ENCODE data around the gene LRP1B.
A peak's percentile ranks its signal among the peaks of the same experiment; 100 is the strongest.
"Not testable (repeated sequence)": the region's sequence is repeated elsewhere in the genome, so short reads cannot be mapped to it uniquely, and the experiment has no call there.

LRP1B gene

GRCh38 chr2:140972724-140973123 is 1158.1 kb downstream of the LRP1B start:
- no peak for DNase-seq

GRCh38 chr2:140964324-140964723 is 1166.5 kb downstream of the LRP1B start:
- not testable (repeated sequence) for DNase-seq

- DNase-seq: no peak
These were observed 1180.9 kb downstream of the LRP1B start for GRCh38 chr2:140949932-140950331.

- DNase-seq: no peak
These were observed 1183.6 kb downstream of the LRP1B start for GRCh38 chr2:140947236-140947635.

DNA sequence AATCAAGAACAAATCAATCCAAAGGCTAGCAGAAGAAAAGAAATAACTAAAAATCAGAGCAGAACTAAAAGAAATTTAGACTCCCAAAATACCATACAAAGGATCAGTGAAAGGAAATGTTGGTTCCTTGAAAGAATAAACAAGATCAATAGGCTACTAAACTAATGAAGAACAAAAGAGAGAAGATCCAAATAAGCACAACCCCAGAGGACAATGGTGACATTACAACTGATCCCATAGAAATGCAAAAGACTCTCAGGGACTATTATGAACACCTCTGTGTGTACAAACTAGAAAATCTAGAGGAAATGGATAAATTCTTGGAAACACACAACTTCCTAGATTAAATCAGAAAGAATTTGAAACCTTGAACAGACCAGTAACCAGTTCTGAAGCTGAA is 1186.9 kb downstream of the LRP1B start:
- DNase-seq: no peak

DNA sequence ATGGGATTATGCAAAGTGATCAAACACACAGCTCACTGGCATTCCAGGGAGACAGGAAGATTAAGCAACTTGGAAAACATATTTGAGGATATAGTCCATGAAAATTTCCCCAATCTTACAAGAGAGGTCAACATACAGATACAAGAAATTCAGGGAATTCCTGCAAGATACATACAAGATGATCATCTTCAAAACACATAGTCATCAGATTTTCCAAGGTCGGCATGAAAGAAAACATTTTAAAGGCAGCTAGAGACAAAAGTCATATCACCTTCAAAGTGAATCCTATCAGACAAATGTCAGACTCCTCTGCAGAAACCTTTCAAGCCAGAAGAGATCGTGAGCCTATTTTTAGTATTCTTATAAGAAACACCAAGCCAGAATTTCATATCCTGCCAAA is 1188.5 kb downstream of the LRP1B start:
- no peak for DNase-seq

- DNase-seq: peak; percentile 27
These were observed 1201.0 kb downstream of the LRP1B start for GRCh38 chr2:140929849-140930248.

GRCh38 chr2:140918426-140918825 is 1212.4 kb downstream of the LRP1B start:
- no peak for DNase-seq

DNA sequence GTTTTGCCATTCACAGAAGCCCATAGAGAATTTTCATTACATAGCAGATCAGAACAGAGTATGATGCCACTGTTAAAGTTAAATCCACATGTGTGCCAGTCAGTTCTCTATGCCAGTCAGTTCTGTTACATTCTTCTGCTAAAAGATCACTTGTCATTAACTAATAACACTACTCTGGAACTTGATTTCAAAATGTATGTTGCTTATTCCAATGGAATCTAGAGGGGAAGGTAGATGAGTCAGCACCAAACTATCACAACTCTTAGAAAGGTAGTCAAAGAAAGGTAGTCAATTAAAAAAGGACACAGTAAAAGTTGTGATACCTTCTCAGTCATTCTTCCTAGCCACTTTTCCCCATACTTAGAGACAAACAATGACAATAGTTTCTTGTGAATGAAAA is 1214.4 kb downstream of the LRP1B start:
- DNase-seq: no peak

DNA sequence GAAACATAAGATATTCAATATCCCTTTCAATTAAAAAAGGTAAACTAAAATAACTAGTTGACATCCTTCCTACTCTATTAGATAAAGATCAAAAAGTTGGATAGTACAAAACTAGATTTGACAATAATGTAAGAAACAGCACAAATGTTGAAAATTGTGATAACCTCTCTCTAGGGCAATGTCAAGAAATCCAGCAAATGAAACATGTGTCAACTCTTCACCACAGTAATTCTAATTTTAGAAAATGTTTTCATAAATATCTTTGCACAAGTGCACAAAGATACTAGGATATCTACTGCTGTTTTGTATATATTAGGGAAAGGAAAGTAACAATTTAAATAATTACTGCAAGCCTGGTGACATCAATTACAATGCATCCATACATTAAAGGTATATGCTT is 1220.1 kb downstream of the LRP1B start:
- no peak for DNase-seq

DNA sequence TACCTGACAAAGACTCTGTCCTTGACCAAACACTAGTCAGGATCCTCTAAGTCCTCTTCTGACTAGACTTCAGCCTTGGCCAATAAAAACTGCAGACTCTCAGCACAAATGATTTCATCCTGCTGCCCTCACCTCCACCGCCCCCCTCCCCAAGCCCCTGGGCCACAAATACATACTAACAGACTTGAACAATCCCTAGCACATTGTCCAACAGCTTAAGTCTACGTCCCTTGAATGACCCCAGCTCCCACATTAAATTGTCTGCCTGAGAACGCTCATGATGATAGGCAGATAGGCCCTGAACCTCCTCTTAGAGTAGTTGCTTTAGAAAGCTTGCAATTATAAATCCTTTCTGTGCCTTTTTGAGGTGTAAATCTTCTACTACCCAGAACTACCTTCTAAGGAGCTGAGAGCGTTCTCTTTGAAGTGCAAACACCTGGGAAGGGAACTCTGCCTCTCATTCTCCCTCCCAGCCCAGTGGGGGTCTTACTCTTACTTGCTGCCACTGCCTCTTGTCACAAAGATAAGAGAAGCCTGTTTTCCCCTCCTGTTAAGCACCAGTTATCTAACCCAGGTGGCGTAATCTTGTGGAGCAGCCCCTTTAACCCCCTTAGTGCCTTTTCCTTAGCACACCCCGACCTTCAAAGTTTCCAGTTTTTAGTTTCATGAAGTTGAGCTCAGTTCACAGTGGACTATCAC is 1225.6 kb downstream of the LRP1B start:
- DNase-seq: no peak

DNA sequence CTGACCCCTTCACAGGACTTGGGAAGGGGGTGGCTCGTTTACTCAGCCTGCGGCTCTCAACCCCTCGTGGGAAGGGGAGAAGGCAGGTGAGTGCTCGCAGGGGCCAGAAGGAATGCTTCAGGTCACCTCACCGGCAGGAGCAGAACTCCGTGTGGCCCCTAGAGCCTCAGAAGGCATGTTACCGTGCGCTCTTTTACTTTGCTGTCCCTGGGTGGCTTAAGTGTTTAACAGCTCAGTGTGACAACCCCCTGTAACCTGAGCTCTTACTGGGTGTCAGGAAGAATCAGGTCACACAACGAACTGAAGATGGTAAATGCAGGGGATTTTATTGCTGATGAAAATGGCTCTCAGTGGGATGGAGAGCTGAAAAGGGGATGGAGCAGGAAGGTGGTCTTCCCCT is 1235.4 kb downstream of the LRP1B start:
- no peak for DNase-seq

GRCh38 chr2:140893685-140894084 is 1237.1 kb downstream of the LRP1B start:
- DNase-seq: no peak

DNA sequence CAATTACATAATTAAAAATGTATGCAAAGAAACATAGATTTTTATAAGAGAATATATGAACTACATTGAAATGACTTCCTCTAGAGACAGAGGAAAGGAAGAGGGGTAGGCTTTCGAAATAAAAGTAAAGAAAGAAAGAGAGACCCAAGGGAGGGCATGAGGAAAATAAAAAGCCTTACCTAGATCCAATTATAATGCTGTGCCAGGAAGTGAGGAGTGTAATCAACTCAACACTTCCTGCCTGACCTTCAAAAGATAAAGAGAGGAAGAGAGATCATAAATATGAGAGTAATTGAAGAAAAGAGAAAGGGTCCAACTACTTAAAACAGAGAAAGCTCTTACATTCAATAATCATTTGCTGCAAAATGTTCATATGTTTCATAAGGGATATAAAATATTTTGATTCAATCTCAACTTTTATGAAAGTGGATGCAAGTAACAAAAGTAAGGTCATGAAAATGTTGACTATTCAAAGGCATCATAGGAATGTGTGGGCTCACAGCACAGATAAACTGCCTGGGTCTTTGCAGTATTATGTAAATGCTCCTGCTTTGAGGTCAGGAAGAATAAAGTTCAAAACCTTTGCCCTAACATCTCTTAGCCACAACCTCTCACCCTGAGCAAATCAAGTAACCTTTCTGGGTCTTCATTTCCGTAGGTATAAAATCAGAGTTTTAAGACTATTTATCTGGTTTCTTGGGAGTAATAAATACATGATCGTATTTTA is 1237.7 kb downstream of the LRP1B start:
- no peak for DNase-seq

DNA sequence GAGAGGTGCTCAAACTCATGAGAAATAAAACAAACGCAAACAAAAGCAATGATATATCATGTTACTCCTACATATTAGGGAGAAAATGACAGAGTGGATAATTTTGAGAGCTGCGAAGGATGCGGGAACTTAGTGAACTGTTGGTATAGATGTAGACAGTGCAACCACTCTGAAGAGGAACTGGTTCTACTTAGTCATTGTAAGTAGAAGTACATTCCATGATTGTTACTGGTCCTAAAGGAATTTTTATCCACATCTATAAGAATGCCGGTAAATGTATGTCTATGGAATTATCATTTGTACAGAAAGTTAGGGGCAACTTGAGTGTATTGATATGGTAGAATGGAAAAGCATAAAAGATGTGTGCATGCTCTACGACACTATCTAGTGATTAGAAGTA is 1238.4 kb downstream of the LRP1B start:
- no peak for DNase-seq

- no peak for DNase-seq
These were observed 1239.1 kb downstream of the LRP1B start for GRCh38 chr2:140891614-140892212.

DNA sequence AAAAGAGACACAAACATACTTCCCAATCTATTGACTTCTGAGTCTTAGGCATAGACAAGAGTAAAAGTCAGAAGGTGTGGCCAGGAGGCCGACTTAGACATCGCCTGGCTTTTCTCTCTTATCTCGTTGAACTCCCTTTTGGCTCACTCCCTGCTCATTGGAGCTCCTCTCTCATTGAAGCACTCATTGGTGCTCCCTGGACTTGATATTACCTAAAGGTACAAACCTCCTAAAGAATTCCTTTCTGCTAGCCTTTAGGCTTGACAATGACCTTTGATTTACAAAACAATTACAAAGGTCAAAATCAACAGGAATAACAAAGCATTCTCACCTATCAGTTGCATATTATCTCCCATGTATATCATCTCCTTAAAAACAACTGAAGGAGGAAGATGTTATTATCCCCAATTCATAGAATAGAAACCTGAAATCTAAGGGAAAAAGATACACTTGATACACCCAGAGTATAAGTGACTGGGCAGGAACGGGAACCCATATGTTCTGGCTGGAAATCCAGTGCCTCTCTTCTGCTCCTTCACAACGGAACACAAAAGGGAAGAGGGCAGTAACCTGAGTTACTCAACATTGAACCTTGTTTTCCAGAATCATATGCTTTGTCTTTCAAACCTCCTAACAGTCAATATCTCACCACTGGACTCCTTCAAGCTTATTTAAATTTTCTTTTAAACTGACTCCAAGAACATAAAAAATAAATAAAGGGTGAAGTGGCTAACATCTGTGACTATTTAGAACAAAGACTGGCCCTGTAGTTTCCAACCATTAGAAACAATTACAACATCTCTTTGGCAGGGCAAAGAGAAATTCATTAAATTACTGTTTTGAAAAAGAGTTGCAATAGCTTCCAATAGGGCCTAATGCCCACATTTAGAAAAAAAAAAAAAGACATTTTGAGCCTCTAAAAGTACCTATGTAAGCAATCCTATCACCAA is 1247.9 kb downstream of the LRP1B start:
- DNase-seq: no peak

GRCh38 chr2:140880573-140880972 is 1250.2 kb downstream of the LRP1B start:
- DNase-seq: no peak

- no peak for DNase-seq
These were observed 1254.8 kb downstream of the LRP1B start for GRCh38 chr2:140876015-140876414.

GRCh38 chr2:140873915-140874531 is 1256.8 kb downstream of the LRP1B start:
- DNase-seq: no peak

- DNase-seq: no peak
These were observed 1260.9 kb downstream of the LRP1B start for GRCh38 chr2:140869925-140870324.

GRCh38 chr2:140869107-140869506 is 1261.7 kb downstream of the LRP1B start:
- no peak for DNase-seq

- DNase-seq: no peak
These were observed 1265.0 kb downstream of the LRP1B start for GRCh38 chr2:140865837-140866236.

All from inflammatory macrophage treated with lipopolysaccharide for 4 hours (primary cell).